NCI-H446 treated with DMSO at 0.1 percent for 48 hours (cell line): Measurements from ENCODE around the gene PNKD.

ENCODE experiments used
- DNase-seq: peaks from one replicate; lab custom pipeline; 2025; lab: John Stamatoyannopoulos, UW

Gene PNKD

GRCh38 chr2:218315397-218315796 lies 45.1 kb downstream of the PNKD start:
- DNase-seq, result no peak

- DNase-seq, result no peak
These were observed 46.9 kb downstream of the PNKD start for GRCh38 chr2:218317303-218317630.

GRCh38 chr2:218317835-218318234 lies 47.5 kb downstream of the PNKD start:
- DNase-seq, result no peak

- no peak for DNase-seq
These were observed 47.9 kb downstream of the PNKD start for GRCh38 chr2:218318241-218318640.

GRCh38 chr2:218319813-218320365 lies 49.6 kb downstream of the PNKD start:
- no peak for DNase-seq

GRCh38 chr2:218320704-218321336 lies 50.5 kb downstream of the PNKD start:
- DNase-seq, result no peak

- DNase-seq, result peak; percentile 23
These were observed 52.6 kb downstream of the PNKD start for GRCh38 chr2:218322768-218323525.

- no peak for DNase-seq
These were observed 53.5 kb downstream of the PNKD start for GRCh38 chr2:218323526-218324472.

- DNase-seq, result no peak
These were observed 55.3 kb downstream of the PNKD start for GRCh38 chr2:218325566-218326160.

GRCh38 chr2:218326315-218326714 lies 56.0 kb downstream of the PNKD start:
- DNase-seq, result no peak

GRCh38 chr2:218327451-218328210 lies 57.3 kb downstream of the PNKD start:
- no peak for DNase-seq

- no peak for DNase-seq
These were observed 58.0 kb downstream of the PNKD start for GRCh38 chr2:218328294-218328693.

GRCh38 chr2:218329027-218329825 lies 58.9 kb downstream of the PNKD start:
- no peak for DNase-seq

GRCh38 chr2:218329826-218330593 lies 59.7 kb downstream of the PNKD start:
- DNase-seq, result no peak

- DNase-seq, result no peak
These were observed 61.4 kb downstream of the PNKD start for GRCh38 chr2:218331745-218332144.

- no peak for DNase-seq
These were observed 62.0 kb downstream of the PNKD start for GRCh38 chr2:218332288-218332687.

GRCh38 chr2:218332920-218333645 lies 62.8 kb downstream of the PNKD start:
- DNase-seq, result no peak

GRCh38 chr2:218334531-218334930 lies 64.2 kb downstream of the PNKD start:
- DNase-seq, result no peak

- no peak for DNase-seq
These were observed 70.3 kb downstream of the PNKD start for GRCh38 chr2:218340656-218341055.
